ENCODE data around the gene PMP22. TPM values are rescaled to one million over a fixed set of nuclear protein-coding genes. Genes with fewer than 3 reads are reported as not detected.

The PMP22 gene
- total RNA-seq, 2 donors from 2014 or later, result 192 to 207 TPM

DNA sequence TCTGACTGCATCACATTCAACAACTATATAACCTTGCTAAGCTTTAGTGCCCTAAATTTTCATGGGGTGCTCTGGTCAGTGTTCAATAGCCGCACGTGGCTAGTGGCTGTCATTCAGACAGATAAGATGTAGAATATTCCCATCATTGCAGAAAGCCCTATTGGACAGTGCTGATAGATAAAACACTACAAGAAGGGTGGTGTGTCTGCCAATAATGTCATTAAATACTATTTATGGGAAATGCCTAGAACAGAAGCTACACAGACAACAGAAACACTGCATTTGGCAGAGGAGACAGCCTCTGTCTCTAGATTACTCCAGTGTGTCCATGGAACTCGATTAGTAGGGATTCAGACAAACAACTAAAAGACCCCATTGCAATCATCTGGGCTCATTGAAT lies 28.4 kb upstream of the PMP22 start:
- TF ChIP-seq CTCF (IDR thresholded peaks at IDR 0.05), result no peak
- no peaks in the 10 kb centered on the region for H3K27me3 ChIP-seq (replicated peaks; ENCODE audit: insufficient read depth)
- H3K9me3 ChIP-seq, result no peaks in the 10 kb centered on the region
- H3K36me3 ChIP-seq, result no peaks in the 10 kb centered on the region
- ATAC-seq (ENCODE audit: insufficient number of reproducible peaks, low FRiP score, low read depth), result no peak
- H3K4me1 ChIP-seq (ENCODE audit: control insufficient read depth in 1 of 2, low read depth in 2 of 2), result no peaks in the 10 kb centered on the region
- no peak for DNase-seq (ENCODE audit: low spot score)
- no peak overlapping the region for H3K4me3 ChIP-seq
- H3K27ac ChIP-seq, result no peak overlapping the region

DNA sequence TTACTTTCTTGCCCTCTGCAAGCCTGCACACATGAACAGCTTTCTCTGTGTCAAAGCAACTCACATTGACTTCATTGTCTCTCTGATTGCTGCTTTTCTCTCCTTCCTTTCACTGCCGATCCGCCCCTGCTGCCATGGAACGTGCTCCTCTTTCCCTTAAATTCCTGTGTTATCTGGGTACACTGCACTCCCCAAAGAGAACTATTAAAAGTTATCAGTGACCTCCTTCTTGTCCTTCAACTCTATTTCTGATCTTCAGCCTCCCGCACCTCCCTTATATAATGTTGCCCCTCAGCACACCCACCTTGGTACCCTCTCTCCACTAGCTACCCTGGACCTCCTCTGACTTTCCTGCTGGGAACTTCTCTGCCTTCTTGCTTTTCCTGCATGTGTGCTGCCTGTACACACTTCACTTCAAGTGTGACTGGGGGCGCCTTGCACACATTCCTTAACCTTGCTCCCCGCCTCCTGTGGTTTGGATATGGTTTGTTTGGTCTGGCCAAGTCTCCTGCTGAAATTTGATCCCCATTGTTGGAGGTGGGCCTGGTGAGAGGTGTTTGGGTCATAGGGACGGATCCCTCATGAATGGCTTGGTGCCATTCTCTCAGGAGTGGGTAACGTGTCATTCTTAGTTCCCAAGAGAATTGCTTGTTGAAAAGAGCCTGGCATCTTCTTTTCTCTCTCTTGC lies 26.7 kb upstream of the PMP22 start:
- no peaks in the 10 kb centered on the region for H3K36me3 ChIP-seq
- DNase-seq (ENCODE audit: low spot score) (no peak), ATAC-seq (ENCODE audit: insufficient number of reproducible peaks, low FRiP score, low read depth) (no peak)
- no peaks in the 10 kb centered on the region for H3K4me1 ChIP-seq (ENCODE audit: control insufficient read depth in 1 of 2, low read depth in 2 of 2)
- no peak overlapping the region for H3K4me3 ChIP-seq
- no peak for TF ChIP-seq CTCF (IDR thresholded peaks at IDR 0.05)
- no peaks in the 10 kb centered on the region for H3K9me3 ChIP-seq
- no peaks in the 10 kb centered on the region for H3K27me3 ChIP-seq (replicated peaks; ENCODE audit: insufficient read depth)
- no peak overlapping the region for H3K27ac ChIP-seq

DNA sequence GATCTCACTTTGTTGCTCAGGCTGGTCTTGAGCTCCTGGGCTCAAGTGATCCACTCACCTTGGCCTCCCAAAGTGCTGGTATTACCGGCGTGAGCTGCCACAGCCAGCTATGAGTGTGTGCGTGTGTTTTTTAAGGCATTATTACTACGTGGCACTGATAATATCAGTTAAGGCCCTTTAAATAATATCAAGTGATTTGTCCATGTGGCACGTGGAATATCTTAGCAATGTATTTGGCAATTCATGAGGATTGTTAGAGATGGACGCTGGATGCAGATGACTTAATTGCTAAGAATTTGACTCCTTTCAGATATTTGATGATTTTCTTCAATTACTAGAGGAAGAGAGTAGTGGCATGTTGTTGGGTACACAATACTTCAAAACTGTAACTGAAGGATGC lies 25.5 kb upstream of the PMP22 start:
- Histone ChIP-seq H3K4me3 (no peak overlapping the region), H3K36me3 (no peaks in the 10 kb centered on the region), H3K27me3 (replicated peaks; ENCODE audit: insufficient read depth) (no peaks in the 10 kb centered on the region), H3K27ac (no peak overlapping the region), H3K9me3 (no peaks in the 10 kb centered on the region), H3K4me1 (ENCODE audit: control insufficient read depth in 1 of 2, low read depth in 2 of 2) (no peaks in the 10 kb centered on the region)
- no peak for ATAC-seq (ENCODE audit: insufficient number of reproducible peaks, low FRiP score, low read depth)
- no peak for DNase-seq (ENCODE audit: low spot score)
- TF ChIP-seq CTCF (IDR thresholded peaks at IDR 0.05), result no peak

GRCh38 chr17:15289285-15290183 lies 24.4 kb upstream of the PMP22 start:
- no peak overlapping the region for H3K4me3 ChIP-seq
- DNase-seq (ENCODE audit: low spot score) (no peak), ATAC-seq (ENCODE audit: insufficient number of reproducible peaks, low FRiP score, low read depth) (no peak)
- H3K36me3 ChIP-seq, result no peaks in the 10 kb centered on the region
- no peaks in the 10 kb centered on the region for H3K27me3 ChIP-seq (replicated peaks; ENCODE audit: insufficient read depth)
- no peaks in the 10 kb centered on the region for H3K4me1 ChIP-seq (ENCODE audit: control insufficient read depth in 1 of 2, low read depth in 2 of 2)
- H3K27ac ChIP-seq, result no peak overlapping the region
- no peak for TF ChIP-seq CTCF (IDR thresholded peaks at IDR 0.05)
- no peaks in the 10 kb centered on the region for H3K9me3 ChIP-seq

- TF ChIP-seq CTCF (IDR thresholded peaks at IDR 0.05), result no peak
- no peak for DNase-seq (ENCODE audit: low spot score)
- H3K27ac ChIP-seq, result no peak overlapping the region
- H3K27me3 ChIP-seq (replicated peaks; ENCODE audit: insufficient read depth), result no peaks in the 10 kb centered on the region
- H3K4me1 ChIP-seq (ENCODE audit: control insufficient read depth in 1 of 2, low read depth in 2 of 2), result no peaks in the 10 kb centered on the region
- H3K4me3 ChIP-seq, result no peak overlapping the region
- no peaks in the 10 kb centered on the region for H3K36me3 ChIP-seq
- ATAC-seq (ENCODE audit: insufficient number of reproducible peaks, low FRiP score, low read depth), result no peak
- H3K9me3 ChIP-seq, result no peaks in the 10 kb centered on the region
These were observed 23.7 kb upstream of the PMP22 start for GRCh38 chr17:15288859-15289258.
